ENCODE data around the gene SUN3. TPM values are rescaled to one million over a fixed set of nuclear protein-coding genes. Genes with fewer than 3 reads are reported as not detected.

The SUN3 gene
- total RNA-seq, 2 experiments from 2014 or later = 0.95 TPM; not detected in 1

- no peaks in the 10 kb centered on the region for H3K36me3 Mint-ChIP-seq (ENCODE audit: low read depth)
- no peak for TF ChIP-seq CTCF (IDR thresholded peaks at IDR 0.05)
- POLR2A ChIA-PET = interaction anchor here (0.6 to 1.8 kb wide), 2 partner anchors 15 to 53 kb away, joined by 3 to 5 read pairs; partner anchors contain the start of gene UPP1
- intact Hi-C loops (cut with micrococcal nuclease) = no loop called here
- H3K4me3 Mint-ChIP-seq = peak overlapping the region; percentile 69
- H3K27me3 Mint-ChIP-seq = peaks cover 26% of the 10 kb centered on the region
- ATAC-seq = peak; percentile 32
- H3K9me3 Mint-ChIP-seq = no peaks in the 10 kb centered on the region
- H3K4me1 Mint-ChIP-seq (ENCODE audit: low read depth) = peaks cover 13% of the 10 kb centered on the region
- H3K27ac Mint-ChIP-seq = no peak overlapping the region
- CTCF ChIA-PET = interaction anchor here (3.7 kb wide), 1 partner anchor 74 kb away, joined by 10 read pairs; no protein-coding TSS in a partner anchor
- DNase-seq = peak; percentile 12
Observed at GRCh38 chr7:48035967-48036478, 7.1 kb upstream of the SUN3 start.

- ChIA-PET CTCF (interaction anchor here (3.7 kb wide), 1 partner anchor 75 kb away, joined by 10 read pairs; no protein-coding TSS in a partner anchor), POLR2A (interaction anchor here (0.6 to 1.8 kb wide), 2 partner anchors 15 to 54 kb away, joined by 3 to 5 read pairs; partner anchors contain the start of gene UPP1)
- no peak within 1 kb of the TSS for H3K27ac Mint-ChIP-seq
- DNase-seq (peak; percentile 85), ATAC-seq (peak; percentile 96)
- no peaks in the 10 kb centered on the region for H3K9me3 Mint-ChIP-seq
- H3K4me3 Mint-ChIP-seq = peak within 1 kb of the TSS; percentile 69
- TF ChIP-seq CTCF (IDR thresholded peaks at IDR 0.05) = no peak
- no peaks in the 10 kb centered on the region for H3K36me3 Mint-ChIP-seq (ENCODE audit: low read depth)
- peaks cover 9% of the 10 kb centered on the region for H3K4me1 Mint-ChIP-seq (ENCODE audit: low read depth)
- peaks cover 26% of the 10 kb centered on the region for H3K27me3 Mint-ChIP-seq
- intact Hi-C loops (cut with micrococcal nuclease) = no loop called here
Observed at GRCh38 chr7:48035301-48035966, 6.5 kb upstream of the SUN3 start, which contains the start of gene C7orf57. C7orf57 (plus strand) TSS chr7:48035543; CDS start chr7:48036309, 766 bp downstream.

GRCh38 chr7:48033922-48034321, 5.0 kb upstream of the SUN3 start:
- Mint-ChIP-seq H3K4me3 (no peak overlapping the region), H3K36me3 (ENCODE audit: low read depth) (no peaks in the 10 kb centered on the region), H3K27ac (no peak overlapping the region), H3K4me1 (ENCODE audit: low read depth) (peaks cover 9% of the 10 kb centered on the region), H3K27me3 (peaks cover 32% of the 10 kb centered on the region), H3K9me3 (no peaks in the 10 kb centered on the region)
- TF ChIP-seq CTCF (IDR thresholded peaks at IDR 0.05) = no peak
- CTCF ChIA-PET = interaction anchor here (1.0 kb wide), 1 partner anchor 65 kb away, joined by 3 read pairs; no protein-coding TSS in a partner anchor
- ATAC-seq = no peak
- intact Hi-C loops (cut with micrococcal nuclease) = no loop called here
- no peak for DNase-seq
- POLR2A ChIA-PET = no interaction called here

- H3K9me3 Mint-ChIP-seq = no peaks in the 10 kb centered on the region
- intact Hi-C loops (cut with micrococcal nuclease) = no loop called here
- ChIA-PET CTCF (interaction anchor here (1.4 to 1.6 kb wide), 2 partner anchors 15 to 39 kb away, joined by 3 to 4 read pairs; no protein-coding TSS in a partner anchor), POLR2A (no interaction called here)
- peaks cover 6% of the 10 kb centered on the region for H3K4me1 Mint-ChIP-seq (ENCODE audit: low read depth)
- no peak for TF ChIP-seq CTCF (IDR thresholded peaks at IDR 0.05)
- H3K27ac Mint-ChIP-seq = no peak overlapping the region
- peaks cover 21% of the 10 kb centered on the region for H3K27me3 Mint-ChIP-seq
- ATAC-seq = no peak
- H3K4me3 Mint-ChIP-seq = no peak overlapping the region
- DNase-seq = no peak
- no peaks in the 10 kb centered on the region for H3K36me3 Mint-ChIP-seq (ENCODE audit: low read depth)
Observed at GRCh38 chr7:48031111-48031510, 2.2 kb upstream of the SUN3 start.

GRCh38 chr7:48025624-48026023, 3.3 kb downstream of the SUN3 start:
- H3K27ac Mint-ChIP-seq = no peak overlapping the region
- no peaks in the 10 kb centered on the region for H3K4me1 Mint-ChIP-seq (ENCODE audit: low read depth)
- no peak for DNase-seq
- TF ChIP-seq CTCF (IDR thresholded peaks at IDR 0.05) = no peak
- peaks cover 12% of the 10 kb centered on the region for H3K27me3 Mint-ChIP-seq
- H3K4me3 Mint-ChIP-seq = no peak overlapping the region
- peaks cover 10% of the 10 kb centered on the region for H3K9me3 Mint-ChIP-seq
- CTCF ChIA-PET = no interaction called here
- intact Hi-C loops (cut with micrococcal nuclease) = no loop called here
- no peak for ATAC-seq
- H3K36me3 Mint-ChIP-seq (ENCODE audit: low read depth) = no peaks in the 10 kb centered on the region
- POLR2A ChIA-PET = no interaction called here

Data from activated CD8-positive, alpha-beta T cell treated with anti-CD3 and anti-CD28 coated beads for 36 hours (primary cell).